Stimulated activated CD4-positive, alpha-beta T cell treated with anti-CD3 and anti-CD28 coated beads, Interleukin-4, amount 100 ng/mL, for 24 hours (primary cell): ENCODE measurements around the gene COP1.
"Not testable (repeated sequence)": the region's sequence is repeated elsewhere in the genome, so short reads cannot be mapped to it uniquely, and the experiment has no call there.

Experiments
- DNase-seq: peaks from one replicate; pipeline ENCODE4 v3.0.0-alpha.2; 2020

The COP1 gene

GRCh38 chr1:176118985-176119384 is 88.1 kb downstream of the COP1 start:
- DNase-seq: no peak

- no peak for DNase-seq
Measured at GRCh38 chr1:176111835-176112234, 95.3 kb downstream of the COP1 start.

GRCh38 chr1:176110203-176110602 is 96.9 kb downstream of the COP1 start:
- no peak for DNase-seq

GRCh38 chr1:176102768-176103350 is 104.2 kb downstream of the COP1 start:
- DNase-seq: peak; percentile 27

GRCh38 chr1:176101951-176102642 is 105.0 kb downstream of the COP1 start:
- DNase-seq: no peak

- no peak for DNase-seq
Measured at GRCh38 chr1:176098560-176098959, 108.5 kb downstream of the COP1 start.

GRCh38 chr1:176096015-176096414 is 111.1 kb downstream of the COP1 start:
- no peak for DNase-seq

GRCh38 chr1:176090766-176091165 is 116.3 kb downstream of the COP1 start:
- DNase-seq: no peak

GRCh38 chr1:176087746-176088145 is 119.3 kb downstream of the COP1 start:
- DNase-seq: not testable (repeated sequence)

- DNase-seq: peak; percentile 39
Measured at GRCh38 chr1:176073524-176074157, 133.4 kb downstream of the COP1 start.

GRCh38 chr1:176068901-176069300 is 138.2 kb downstream of the COP1 start:
- no peak for DNase-seq

GRCh38 chr1:176068256-176068655 is 138.8 kb downstream of the COP1 start:
- DNase-seq: no peak

GRCh38 chr1:176066709-176067108 is 140.4 kb downstream of the COP1 start:
- DNase-seq: no peak

GRCh38 chr1:176058686-176059085 is 148.4 kb downstream of the COP1 start:
- DNase-seq: no peak

GRCh38 chr1:176056312-176056711 is 150.8 kb downstream of the COP1 start:
- no peak for DNase-seq

GRCh38 chr1:176055398-176055797 is 151.7 kb downstream of the COP1 start:
- DNase-seq: no peak

- no peak for DNase-seq
Measured at GRCh38 chr1:176051902-176052518, 155.1 kb downstream of the COP1 start.

- DNase-seq: no peak
Measured at GRCh38 chr1:176051402-176051801, 155.7 kb downstream of the COP1 start.

GRCh38 chr1:176049582-176049981 is 157.5 kb downstream of the COP1 start:
- DNase-seq: no peak

GRCh38 chr1:176046926-176047325 is 160.2 kb downstream of the COP1 start:
- DNase-seq: no peak

- DNase-seq: no peak
Measured at GRCh38 chr1:176043537-176043936, 163.5 kb downstream of the COP1 start.

GRCh38 chr1:176033881-176034280 is 173.2 kb downstream of the COP1 start:
- no peak for DNase-seq

GRCh38 chr1:176033474-176033873 is 173.6 kb downstream of the COP1 start:
- DNase-seq: no peak
